Caco-2 (cell line): ENCODE measurements around the gene SETD5. TPM values are rescaled to one million over a fixed set of nuclear protein-coding genes. Genes with fewer than 3 reads are reported as not detected.

ENCODE experiments used
- BruUV-seq: library from RNA; stranded (reverse); fragments of 400-500 nt; replicated peaks from 2 replicates; lab custom pipeline; 2021; lab: Mats Ljungman, UMichigan
- CTCF ChIA-PET: fragments of 300-600 bp; sonication (Branson Sonifier 250); formaldehyde crosslinking; loops from one replicate; lab custom pipeline; 2022; ENCODE audit warnings: antibody characterized with exemption; lab: Charles Lee
- POLR2A ChIA-PET: fragments of 300-600 bp; sonication (Branson Sonifier 250); formaldehyde crosslinking; loops from one replicate; lab custom pipeline; 2022; ENCODE audit warnings: antibody characterized with exemption; lab: Charles Lee
- DNase-seq, 2 experiments: peaks; one replicate each; pipeline versions ENCODE4 v3.0.0 to v3.0.0-alpha.2; 2020 to 2022
- H3K27me3 ChIP-seq: replicated peaks from 2 replicates; pipeline ENCODE4 v1.6.0; 2011; ENCODE audit warnings: low read length; ENCODE audit not compliant: control insufficient read depth, insufficient read depth
- H3K36me3 ChIP-seq: 2 replicates; pipeline ENCODE4 v1.5.1; 2011; ENCODE audit warnings: low read length; ENCODE audit not compliant: control insufficient read depth, insufficient read depth
- H3K4me1 ChIP-seq: fragments of 250-450 bp; sonication (Bioruptor Pico); 2 replicates; pipeline ENCODE4 v1.5.1; 2020; ENCODE audit warnings: mild to moderate bottlenecking
- H3K4me3 ChIP-seq: 2 replicates; pipeline ENCODE4 v1.5.1; 2011; ENCODE audit warnings: low read depth, mild to moderate bottlenecking, control low read depth, low read length
- H3K9me3 ChIP-seq: fragments of 250-450 bp; sonication (Bioruptor Pico); 2 replicates; pipeline ENCODE4 v1.5.1; 2020; ENCODE audit warnings: mild to moderate bottlenecking, moderate library complexity
- H3K27ac Mint-ChIP-seq: one replicate; pipeline ENCODE4 v1.8.0; 2022; ENCODE audit warnings: mixed read lengths; ENCODE audit not compliant: unreplicated experiment
- H3K27me3 Mint-ChIP-seq: one replicate; pipeline ENCODE4 v1.8.0; 2022; ENCODE audit warnings: mixed read lengths; ENCODE audit not compliant: insufficient read depth, unreplicated experiment
- H3K36me3 Mint-ChIP-seq: one replicate; pipeline ENCODE4 v1.8.0; 2022; ENCODE audit warnings: mild to moderate bottlenecking, mixed read lengths; ENCODE audit not compliant: insufficient read depth, unreplicated experiment
- H3K4me1 Mint-ChIP-seq: one replicate; pipeline ENCODE4 v1.8.0; 2022; ENCODE audit warnings: low read depth, mixed read lengths; ENCODE audit not compliant: unreplicated experiment
- H3K4me3 Mint-ChIP-seq: one replicate; pipeline ENCODE4 v1.8.0; 2022; ENCODE audit warnings: mild to moderate bottlenecking, moderate library complexity, mixed read lengths; ENCODE audit not compliant: unreplicated experiment
- H3K9me3 Mint-ChIP-seq: one replicate; pipeline ENCODE4 v1.8.0; 2022; ENCODE audit warnings: mixed read lengths; ENCODE audit not compliant: unreplicated experiment
- CTCF ChIP-seq, 2 experiments: fragments of 200-600 bp in 1 of 2; IDR thresholded peaks; 1 replicate in 1 of 2; 2 replicates in 1 of 2; pipeline versions ENCODE4 v1.5.1 to v1.8.0; 2011 to 2022; ENCODE audit warnings: antibody characterized with exemption in 1 of 2, control low read depth in 1 of 2, inconsistent platforms in 1 of 2, low read depth in 1 of 2, low read length in 1 of 2, mild to moderate bottlenecking in 1 of 2, moderate library complexity in 1 of 2; ENCODE audit not compliant: insufficient read depth in 1 of 2, severe bottlenecking in 1 of 2, unreplicated experiment in 1 of 2
- intact Hi-C: fragments of 100-400 bp; cut with micrococcal nuclease; formaldehyde crosslinking; loops from one replicate; pipeline ENCODE4 v1.10.0; 2022; ENCODE audit not compliant: unreplicated experiment
- total RNA-seq: library from RNA; stranded (reverse); gene quantifications from 2 replicates; pipeline ENCODE4 v1.2.3, GENCODE V29; 2022

Gene SETD5
- total RNA-seq, 1 experiment from 2014 or later = 140 TPM

- Histone ChIP-seq H3K36me3 (peaks cover 1% of the 10 kb centered on the region; the same call in 1 of the 2 replicates), H3K4me1 (no peaks in the 10 kb centered on the region), H3K4me3 (no peak overlapping the region), H3K27me3 (no peaks in the 10 kb centered on the region), H3K9me3 (no peaks in the 10 kb centered on the region)
- BruUV-seq = no TSS peak
- no peak for TF ChIP-seq CTCF (IDR thresholded peaks at IDR 0.05; ENCODE audit: insufficient read depth in 1 of 2, low read depth in 1 of 2, low read length in 1 of 2, severe bottlenecking in 1 of 2, unreplicated experiment in 1 of 2)
- Mint-ChIP-seq H3K27ac (no peak overlapping the region), H3K9me3 (no peaks in the 10 kb centered on the region), H3K4me3 (no peak overlapping the region), H3K4me1 (no peaks in the 10 kb centered on the region), H3K27me3 (no peaks in the 10 kb centered on the region), H3K36me3 (peaks cover 88% of the 10 kb centered on the region)
- ChIA-PET POLR2A (no interaction called here), CTCF (no interaction called here)
- intact Hi-C loops = no loop called here
- DNase-seq = no peak
These were observed 51.2 kb downstream of the SETD5 start for GRCh38 chr3:9448643-9449042.

- H3K4me1 Mint-ChIP-seq = no peaks in the 10 kb centered on the region
- CTCF ChIA-PET = no interaction called here
- POLR2A ChIA-PET = no interaction called here
These were observed 52.7 kb downstream of the SETD5 start for GRCh38 chr3:9450126-9450525.

GRCh38 chr3:9450991-9451390 lies 53.6 kb downstream of the SETD5 start:
- Mint-ChIP-seq H3K9me3 (no peaks in the 10 kb centered on the region), H3K4me1 (no peaks in the 10 kb centered on the region), H3K4me3 (no peak overlapping the region), H3K27me3 (no peaks in the 10 kb centered on the region), H3K36me3 (peaks cover 85% of the 10 kb centered on the region), H3K27ac (no peak overlapping the region)
- peaks cover 1% of the 10 kb centered on the region; the same call in 1 of the 2 replicates for H3K36me3 ChIP-seq
- no peak for TF ChIP-seq CTCF (IDR thresholded peaks at IDR 0.05; ENCODE audit: insufficient read depth in 1 of 2, low read depth in 1 of 2, low read length in 1 of 2, severe bottlenecking in 1 of 2, unreplicated experiment in 1 of 2)
- intact Hi-C loops = no loop called here
- POLR2A ChIA-PET = no interaction called here
- no peaks in the 10 kb centered on the region for H3K9me3 ChIP-seq
- no TSS peak for BruUV-seq
- H3K4me1 ChIP-seq = no peaks in the 10 kb centered on the region
- CTCF ChIA-PET = no interaction called here
- no peaks in the 10 kb centered on the region for H3K27me3 ChIP-seq
- no peak for DNase-seq
- no peak overlapping the region for H3K4me3 ChIP-seq

More at GRCh38 chr3:9450126-9450525, 52.7 kb downstream of the SETD5 start:
- no peaks in the 10 kb centered on the region for H3K27me3 Mint-ChIP-seq
- H3K27ac Mint-ChIP-seq = no peak overlapping the region
- peaks cover 85% of the 10 kb centered on the region for H3K36me3 Mint-ChIP-seq
- no peak for DNase-seq
- no peak overlapping the region for H3K4me3 Mint-ChIP-seq
- intact Hi-C loops = no loop called here
- Histone ChIP-seq H3K4me3 (no peak overlapping the region), H3K9me3 (no peaks in the 10 kb centered on the region), H3K4me1 (no peaks in the 10 kb centered on the region), H3K36me3 (peaks cover 1% of the 10 kb centered on the region; the same call in 1 of the 2 replicates), H3K27me3 (no peaks in the 10 kb centered on the region)
- TF ChIP-seq CTCF (IDR thresholded peaks at IDR 0.05; ENCODE audit: insufficient read depth in 1 of 2, low read depth in 1 of 2, low read length in 1 of 2, severe bottlenecking in 1 of 2, unreplicated experiment in 1 of 2) = no peak
- no peaks in the 10 kb centered on the region for H3K9me3 Mint-ChIP-seq
- BruUV-seq = no TSS peak
